HG03378 (cell line): ENCODE measurements around the gene FAM98C.

Experiments used
- ATAC-seq: cut with Tn5 transposase; IDR thresholded peaks from one replicate; pipeline ENCODE4 v1.9.1; 2021; ENCODE audit warnings: mild to moderate bottlenecking, moderate library complexity; ENCODE audit not compliant: unreplicated experiment

Gene FAM98C

DNA sequence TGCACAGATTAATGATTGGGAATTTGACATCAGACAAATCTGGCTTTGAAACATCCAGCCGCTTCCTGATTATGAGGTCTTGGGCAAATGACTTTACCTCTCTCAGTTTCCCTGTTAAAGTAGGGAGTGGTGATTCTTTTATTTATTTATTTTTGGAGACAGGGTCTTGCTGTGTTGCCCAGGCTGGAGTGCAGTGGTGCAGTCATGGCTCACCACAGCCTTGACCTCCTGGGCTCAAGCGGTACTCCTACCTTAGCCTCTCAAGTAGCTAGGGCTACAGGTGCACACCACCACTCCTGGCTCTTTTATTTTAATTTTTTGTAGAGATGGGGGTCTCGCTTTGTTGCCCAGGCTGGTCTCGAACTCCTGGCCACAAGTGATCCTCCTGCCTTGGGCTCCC lies 25.8 kb upstream of the FAM98C start:
- ATAC-seq: no peak

DNA sequence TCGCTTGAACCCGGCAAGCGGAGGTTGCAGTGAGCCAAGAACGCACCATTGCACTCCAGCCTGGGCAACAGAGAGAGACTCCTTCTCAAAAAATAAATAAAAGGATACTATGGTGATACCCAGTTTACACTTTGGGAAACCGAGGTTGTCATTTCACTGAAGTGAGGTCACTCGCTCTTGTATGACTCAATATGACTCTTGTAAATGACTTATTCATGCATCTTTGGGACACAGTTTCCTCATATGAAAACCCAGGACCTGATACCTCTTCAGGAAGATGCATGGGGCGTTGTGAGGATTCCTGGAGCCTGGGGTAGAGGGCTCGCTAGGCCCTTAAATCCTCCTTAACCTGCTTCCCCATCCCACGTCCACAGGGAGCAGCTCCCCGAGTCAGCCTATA lies 24.0 kb upstream of the FAM98C start:
- ATAC-seq: no peak

DNA sequence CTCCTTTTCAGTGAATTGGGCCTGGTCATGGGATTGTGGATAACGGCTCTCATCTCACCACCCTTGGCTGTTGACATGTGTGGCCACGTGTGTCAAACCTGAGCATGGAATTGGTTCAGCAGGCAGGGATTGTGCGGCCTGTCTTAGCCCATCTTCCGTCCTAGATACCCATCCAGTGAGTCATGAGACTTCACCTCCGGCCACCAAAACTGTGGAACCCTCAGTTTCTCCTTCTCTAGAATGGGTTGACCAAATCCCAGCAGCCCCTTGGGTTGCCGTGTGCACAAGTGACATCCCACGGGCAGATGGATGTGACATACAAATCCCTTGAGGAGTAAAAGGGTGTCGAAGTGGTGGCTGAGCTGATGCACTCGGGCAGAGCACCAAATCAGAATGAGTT lies 21.8 kb upstream of the FAM98C start:
- ATAC-seq: no peak

DNA sequence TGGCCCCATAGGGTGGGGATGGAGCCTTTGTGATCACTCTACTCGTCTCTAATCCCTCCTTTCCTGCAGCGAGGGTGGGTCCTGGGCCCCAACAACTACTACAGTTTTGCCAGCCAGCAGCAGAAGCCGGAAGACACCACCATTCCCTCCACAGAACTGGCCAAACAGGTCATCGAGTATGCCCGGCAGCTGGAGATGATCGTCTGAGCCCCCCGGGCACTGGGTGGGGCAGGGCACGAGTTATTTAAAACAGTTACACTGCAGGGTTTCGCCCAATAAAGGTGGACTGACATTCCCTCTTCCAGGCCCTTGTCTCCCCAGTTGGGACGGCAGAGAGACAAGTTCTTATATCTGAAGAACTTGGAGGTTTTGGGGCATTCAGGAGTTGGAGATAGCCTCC lies 19.7 kb upstream of the FAM98C start:
- ATAC-seq: no peak

DNA sequence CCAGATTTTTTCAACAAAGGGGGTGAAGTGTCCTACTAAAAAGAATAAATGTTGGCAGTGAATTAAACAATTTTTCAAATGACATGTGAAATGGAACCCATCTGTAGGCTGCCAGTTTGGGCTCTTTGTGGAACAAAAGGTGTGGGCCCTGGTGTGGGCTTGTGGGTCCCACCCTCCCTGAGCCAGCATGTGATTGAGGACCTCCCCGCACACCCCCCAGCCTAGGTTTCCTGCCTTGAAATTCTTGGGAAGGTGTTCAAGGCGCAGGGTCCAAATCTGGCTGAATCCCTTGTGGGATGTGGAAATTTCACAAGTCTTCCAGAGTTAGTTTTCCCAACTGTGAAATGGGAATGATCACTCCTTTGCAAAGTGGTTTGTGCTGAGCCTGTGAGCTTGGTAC lies 19.1 kb upstream of the FAM98C start:
- ATAC-seq: no peak

DNA sequence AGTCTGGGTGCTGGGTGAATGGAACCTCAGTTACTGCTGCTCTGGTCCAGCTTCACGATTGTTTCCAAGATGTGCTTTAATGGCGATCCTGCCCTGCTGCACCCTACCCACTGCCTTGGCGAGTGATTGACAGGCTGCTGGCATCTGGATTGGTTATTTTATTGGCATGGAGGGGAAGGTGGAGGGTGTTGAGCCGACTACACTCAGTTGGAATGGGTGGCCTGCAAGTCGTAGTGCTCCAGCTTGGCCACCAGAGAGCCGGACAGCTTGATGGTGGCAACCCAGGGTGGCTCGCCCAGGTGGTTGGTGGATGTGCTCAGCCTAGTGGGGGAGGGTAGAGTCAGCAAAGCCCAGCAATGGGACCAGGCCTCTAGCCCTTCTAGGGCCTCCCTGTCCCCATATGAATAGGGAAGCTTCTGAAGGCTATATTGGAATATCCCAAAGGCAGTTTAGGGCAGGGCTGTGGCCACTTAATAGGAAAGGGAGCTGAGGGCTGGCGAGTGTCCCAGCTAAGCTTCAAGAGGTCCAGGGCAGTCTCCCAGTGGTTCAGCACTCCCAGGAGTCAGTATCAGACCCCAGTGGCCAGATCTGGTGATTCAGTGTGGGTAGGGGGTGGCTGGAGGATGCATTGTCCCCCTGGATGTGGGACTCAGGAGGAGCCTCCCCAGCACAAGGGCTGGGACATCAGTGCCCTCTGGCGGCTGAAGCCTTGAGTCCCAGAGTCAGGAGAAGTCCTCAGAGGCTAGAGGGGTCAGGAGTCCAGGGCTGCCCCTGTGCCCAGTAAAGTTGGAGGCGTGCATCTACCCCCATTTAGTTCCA lies 18.5 kb upstream of the FAM98C start:
- ATAC-seq: no peak

DNA sequence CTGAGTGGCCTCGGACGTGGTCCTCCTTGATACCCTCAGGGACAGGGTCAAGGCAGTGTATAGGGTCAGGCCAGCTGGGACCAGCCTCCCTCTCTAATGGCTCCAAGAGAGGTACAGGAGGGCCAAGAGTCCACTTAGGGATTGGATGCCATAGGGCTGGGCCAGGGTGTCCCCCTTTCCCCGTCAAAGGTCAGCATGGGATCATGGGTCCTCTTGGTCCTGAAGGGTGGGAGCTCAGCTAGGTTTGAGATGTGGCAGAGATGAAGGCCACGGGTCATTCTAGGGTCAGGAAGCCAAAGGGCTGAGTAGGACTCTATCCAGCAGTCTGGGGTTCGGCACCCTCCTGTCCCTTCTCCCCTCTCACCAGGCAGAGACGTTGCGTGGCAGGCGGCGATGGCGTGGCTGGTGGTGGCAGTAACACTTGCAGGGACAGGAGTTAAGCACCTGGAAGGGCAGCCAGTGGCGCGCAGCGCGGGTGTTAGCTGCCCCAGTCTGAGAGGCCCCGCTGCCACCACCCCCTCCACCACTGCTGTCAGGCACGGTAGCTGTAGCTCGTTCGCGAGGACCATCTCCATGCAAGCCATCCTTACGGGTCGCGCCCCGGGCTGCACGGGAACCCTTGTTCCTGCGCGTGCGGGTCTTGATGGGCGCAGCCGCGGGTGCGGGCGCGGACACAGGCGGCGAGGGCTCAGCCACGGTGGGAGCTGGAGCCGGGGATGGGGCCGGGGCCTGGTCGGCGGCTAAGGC lies 17.7 kb upstream of the FAM98C start:
- ATAC-seq: no peak

DNA sequence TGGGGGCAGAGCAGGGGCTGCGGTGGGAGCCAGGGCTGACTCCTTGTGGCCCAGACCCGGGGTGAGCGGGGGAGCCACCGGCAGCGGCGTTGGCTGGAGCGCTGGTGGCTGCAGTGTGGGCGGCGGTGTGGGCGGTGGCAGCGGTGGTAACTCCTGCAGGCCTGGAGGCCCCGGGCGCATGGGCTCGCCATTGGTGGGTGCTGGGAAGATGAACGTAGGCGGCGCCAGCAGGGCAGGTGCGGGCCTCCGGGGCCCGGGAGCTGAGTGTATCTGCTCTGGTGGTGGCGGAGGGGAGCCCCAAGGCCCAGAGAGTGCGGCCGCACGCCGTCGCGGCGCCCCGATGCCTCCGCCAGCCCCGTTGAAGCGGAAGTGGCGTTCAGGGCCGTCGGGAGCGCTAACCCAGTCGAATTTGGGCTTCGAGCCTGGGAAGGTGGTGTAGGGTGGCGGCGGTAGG lies 17.1 kb upstream of the FAM98C start:
- ATAC-seq: no peak

DNA sequence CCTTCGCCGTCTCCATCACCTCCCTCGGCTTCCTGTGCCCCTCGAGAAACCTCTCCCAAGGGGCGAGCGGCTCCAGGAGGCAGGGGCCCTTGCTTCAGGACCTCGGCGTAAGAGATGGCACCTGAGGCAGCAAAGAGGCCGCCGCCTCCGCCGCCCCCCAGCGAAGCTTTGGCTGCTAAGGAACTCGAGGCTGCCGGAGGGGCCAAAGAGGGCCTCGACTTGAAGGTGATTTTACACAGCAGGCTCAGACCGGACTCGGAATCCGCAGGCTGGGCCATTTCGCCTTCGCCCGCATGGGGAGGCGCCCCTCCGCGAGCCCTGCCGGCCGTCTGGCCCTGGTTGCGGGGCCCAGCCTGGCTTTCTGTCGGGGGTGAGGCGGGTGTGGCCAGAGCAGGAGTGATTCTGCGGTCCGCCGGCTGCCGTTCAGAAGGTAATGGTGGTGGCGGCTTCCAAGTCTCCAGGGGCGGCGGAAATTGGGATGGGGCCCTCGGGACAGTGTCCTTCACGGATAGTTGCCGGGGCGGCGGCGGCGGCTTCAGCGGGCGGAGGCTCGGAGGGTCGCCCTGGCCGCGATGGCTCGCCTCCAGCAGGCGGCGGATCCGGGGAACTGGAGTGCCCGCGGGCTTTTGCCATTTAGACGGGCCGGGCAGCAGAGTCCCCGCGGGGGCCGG lies 16.5 kb upstream of the FAM98C start:
- no peak for ATAC-seq

DNA sequence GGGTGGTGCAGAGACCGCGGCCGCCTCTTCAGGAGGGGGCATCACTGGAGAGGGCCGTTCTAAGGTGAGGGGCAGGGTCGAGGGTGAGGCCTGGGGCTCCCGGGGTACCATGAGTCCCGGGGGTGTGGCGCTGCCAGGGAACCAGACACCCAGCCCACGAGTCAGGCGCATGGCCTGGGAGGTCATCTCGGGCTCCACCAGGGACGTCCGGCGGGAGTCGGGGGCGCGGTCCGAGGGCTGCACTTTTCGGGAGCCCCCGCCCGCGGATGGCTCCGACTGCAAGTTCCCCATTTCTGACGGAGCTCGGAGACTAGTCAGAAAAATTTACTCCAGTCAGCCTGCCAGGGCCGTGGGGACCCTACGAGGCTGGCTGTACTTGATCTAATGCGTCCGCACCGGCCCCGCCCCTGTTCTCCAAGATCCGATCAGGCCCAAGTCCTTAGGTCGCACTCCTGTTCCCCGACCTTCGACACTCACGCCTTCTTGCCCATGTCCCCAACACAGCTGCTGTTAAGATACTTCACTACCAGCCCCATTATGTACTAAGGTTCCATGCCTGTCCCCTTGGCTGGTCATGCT lies 15.8 kb upstream of the FAM98C start:
- ATAC-seq: no peak

DNA sequence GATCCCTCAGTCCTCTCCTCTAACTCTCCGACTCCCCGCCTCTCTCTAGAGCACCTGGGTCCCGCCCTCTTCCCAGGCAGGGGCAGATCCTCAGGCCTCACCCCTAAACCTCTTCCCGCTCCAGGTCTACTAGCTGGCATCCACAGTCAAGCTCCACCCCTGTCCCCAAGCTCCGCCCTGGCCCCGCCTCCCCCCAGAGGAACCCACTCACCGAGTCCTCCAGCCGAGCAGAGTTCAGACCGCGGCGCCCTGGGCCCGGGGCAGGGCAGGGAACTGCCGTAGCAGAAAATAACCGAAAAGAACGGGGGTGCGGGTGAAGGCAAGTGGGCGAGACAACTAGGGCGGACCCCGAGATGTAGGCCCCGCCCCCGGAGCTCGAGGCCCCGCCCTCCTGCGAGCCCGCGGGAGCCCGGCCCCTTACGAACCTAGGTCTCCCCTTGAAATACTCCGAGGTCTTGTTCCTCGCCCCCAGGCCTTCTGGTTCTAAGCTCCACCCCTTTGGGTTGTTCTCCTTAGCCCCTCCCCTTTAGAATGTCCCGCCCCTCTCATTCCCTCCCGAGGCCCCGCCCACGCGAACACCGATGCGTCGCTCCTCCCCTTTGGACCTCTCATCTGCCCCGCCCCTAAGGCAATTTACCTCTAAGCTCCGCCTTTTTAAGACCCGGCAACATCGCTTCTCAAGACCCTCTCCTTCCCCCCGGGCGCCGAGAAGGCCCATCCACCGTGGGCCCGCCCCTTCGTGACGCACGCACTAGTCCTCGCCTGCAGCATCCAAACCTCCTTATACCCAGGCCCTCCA lies 15.1 kb upstream of the FAM98C start, which contains the start of gene GGN:
Gene GGN, minus strand, starts transcription at position 485 of the 799 bp plus-strand sequence. CDS start 773 bp downstream, outside the sequence.
- ATAC-seq: no peak

DNA sequence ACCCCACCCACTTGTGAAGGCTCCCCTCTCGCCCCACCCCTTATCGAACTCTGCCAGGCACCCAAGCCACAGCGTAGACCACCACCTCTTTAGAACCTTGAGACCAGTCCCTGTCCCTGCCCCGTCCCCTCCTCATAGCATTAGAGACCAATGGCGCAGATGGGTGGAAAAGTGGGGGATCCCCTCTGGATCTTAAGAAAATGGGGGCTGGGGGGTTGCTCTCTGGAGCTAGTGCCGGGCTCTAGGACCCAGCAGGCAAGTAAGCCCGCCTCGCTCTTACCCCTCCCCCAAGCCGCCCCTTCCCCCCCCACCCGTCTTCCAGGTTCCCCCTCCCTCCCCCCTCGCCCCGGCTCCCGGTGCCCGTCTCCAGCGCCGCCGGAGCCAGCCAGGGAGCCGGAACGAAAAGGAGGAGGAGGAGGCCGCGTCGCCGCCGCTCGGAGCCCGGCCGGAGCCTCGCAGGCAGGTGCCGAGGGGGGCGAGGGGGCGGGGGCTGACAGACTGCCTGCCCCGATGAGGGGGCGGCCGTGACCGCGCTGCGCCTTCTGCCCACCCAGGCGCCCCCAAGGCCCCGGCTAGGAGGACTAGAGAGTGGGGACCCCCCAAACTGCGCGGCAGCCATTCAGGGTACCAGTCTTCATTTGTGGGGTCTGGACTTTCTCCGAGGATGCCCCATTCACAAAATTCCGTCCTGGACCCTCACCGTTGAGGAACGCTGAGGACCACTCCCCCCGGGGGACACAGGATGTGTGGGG lies 14.4 kb upstream of the FAM98C start, which contains the start of gene SPRED3:
Gene SPRED3, plus strand, starts transcription at position 349 of the 752 bp plus-strand sequence. CDS start 1,606 bp downstream, outside the sequence.
- no peak for ATAC-seq

DNA sequence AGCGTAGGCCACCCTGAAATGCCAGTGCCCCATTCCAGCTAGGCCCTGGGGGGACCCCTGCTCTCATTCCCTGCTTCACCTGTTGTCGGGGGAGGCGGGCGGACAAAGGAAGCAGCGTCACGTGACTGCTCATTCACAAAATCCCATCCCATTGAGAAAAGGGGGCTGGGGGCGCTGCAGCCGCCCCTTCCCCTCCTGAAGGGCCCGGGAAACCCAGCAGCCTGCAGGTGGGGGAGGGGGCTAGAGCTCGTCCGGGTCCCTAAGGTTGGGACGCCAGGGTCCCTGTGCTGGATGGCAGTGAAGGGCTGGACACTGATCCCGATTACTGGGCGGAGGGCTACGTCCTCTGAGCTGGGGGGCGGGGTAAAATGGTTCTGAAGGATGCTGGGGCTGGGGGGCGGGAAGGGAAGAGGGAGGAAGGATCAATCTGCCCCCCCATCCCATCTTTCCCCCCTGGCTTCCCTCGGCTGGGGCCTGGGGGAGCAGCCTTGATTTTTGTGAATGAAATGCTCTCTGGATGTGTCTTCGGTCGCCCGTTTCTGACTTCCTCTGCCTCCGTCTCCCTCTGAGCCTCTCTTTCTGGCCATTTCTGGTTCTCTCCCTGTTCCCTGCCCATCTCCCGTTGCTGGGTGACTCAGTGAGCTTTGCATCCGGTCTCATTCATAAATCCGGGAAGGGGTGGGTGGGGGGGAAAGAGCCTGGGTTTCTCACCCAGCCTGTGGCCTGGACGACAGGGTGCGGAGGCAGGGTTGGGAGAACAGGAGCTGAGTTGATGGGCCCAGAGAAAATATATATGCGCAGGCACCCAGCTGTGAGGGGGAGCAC lies 13.6 kb upstream of the FAM98C start:
- no peak for ATAC-seq

DNA sequence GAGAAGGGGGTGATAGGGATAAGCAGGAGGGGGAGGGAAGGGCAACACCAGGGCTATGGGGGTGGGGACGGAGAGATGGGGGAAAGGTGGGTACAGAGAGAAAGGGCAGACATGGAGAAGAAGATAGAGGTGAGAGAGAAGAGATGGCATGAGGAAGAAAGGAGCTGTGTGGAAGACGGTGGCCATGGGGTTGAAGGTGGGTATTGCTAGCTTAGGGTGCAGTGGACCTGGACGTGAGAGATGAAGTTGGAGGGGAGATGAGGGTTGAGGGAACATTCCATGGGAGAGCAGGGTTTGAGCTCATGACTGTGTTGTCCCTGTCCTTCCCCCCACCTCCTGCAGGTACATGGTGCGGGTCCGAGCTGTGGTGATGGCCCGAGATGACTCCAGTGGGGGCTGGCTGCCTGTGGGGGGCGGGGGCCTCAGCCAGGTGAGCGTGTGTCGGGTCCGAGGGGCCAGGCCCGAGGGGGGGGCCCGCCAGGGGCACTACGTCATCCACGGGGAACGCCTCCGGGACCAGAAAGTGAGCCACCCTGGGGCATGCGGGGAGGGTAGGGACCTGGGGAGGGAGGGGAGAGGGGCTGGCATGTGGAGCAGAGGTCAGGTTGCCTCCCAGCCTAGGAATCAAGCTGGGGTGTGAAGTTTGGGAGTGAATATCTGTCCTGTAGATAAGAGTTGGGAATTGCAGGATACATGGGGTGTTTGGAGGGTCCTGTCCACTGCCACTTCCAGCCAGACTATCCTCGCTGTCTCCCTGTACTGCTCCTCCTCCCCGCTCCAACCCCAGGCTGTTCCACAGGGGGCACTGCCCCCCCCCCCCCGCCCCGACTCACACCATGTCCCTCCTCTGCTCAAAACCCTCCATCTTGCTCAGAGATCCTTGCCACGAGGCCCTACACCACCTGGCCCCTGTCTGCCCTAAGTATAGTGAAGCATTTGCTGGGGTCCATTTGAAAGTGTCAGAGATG lies 12.7 kb upstream of the FAM98C start:
- no peak for ATAC-seq

DNA sequence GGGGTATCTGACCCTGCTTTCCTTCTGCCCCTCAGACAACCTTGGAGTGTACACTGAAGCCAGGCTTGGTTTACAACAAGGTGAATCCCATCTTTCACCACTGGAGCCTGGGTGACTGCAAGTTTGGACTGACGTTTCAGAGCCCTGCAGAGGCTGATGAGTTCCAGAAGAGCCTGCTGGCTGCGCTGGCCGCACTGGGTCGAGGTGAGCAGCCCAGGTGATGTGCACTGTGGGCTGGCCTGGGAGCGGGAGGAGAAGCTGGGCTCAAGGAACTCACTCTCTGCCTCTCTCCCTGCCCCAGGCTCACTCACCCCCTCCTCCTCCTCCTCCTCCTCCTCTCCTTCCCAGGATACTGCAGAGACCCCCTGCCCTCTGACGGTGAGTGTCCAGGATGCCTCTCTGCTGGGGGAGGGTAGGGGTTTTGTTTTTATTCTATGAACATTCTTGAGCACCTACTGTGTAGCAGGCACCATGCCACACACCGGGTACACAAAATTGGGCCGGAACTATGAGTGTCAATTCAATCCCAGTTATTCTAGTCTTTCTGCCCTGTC lies 10.9 kb upstream of the FAM98C start:
- ATAC-seq: no peak

DNA sequence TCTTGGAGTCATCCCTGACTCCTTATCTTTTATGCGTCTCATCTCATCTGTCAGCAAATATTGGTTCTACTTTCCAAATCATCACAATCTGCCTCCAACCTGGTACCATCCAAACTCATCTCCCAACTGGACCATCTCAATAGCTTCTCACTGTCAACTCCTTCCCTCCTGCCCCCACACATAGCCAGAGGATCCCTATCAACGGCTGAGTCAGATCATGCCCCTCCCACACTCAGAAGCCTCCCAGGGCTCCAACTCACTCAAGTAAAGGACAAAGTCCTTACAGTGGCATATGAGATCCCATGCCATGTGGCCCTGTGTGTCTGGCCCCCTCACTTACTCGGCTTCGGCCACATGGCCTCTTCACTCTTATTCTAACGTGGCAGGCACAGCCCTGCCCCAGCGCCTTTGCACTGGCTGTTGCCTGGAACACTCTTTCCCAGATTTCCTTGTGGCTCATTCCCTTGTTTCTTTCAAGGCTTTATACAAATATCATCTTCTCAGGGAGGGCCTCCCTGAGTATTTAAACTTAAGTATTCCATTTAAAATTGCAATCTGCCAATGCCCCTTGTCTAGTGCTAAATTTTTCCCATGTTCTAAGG lies 10.1 kb upstream of the FAM98C start:
- ATAC-seq: no peak

DNA sequence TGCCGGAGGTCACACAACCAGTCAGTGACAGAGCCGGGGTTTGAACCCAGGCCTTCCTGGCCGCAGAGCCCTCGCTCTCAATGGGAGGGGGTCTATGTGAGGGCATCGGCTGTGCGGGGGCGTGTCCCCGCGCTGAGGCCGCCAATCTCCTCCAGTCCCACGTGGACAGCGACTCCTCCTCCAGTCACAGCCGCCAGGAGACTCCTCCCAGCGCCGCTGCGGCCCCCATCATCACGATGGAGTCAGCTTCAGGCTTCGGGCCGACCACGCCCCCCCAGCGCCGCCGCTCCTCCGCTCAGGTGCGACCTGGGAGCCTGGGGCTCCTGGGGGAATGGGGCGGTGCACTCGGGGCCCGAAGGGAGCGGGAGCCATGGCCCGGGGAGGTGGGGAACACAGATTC lies 8.4 kb upstream of the FAM98C start:
- no peak for ATAC-seq
